HG02763 (cell line): ENCODE data around the gene CNN1.

Source experiments
- ATAC-seq: cut with Tn5 transposase; IDR thresholded peaks from one replicate; pipeline ENCODE4 v1.9.1; 2021; ENCODE audit warnings: mild to moderate bottlenecking, moderate library complexity; ENCODE audit not compliant: unreplicated experiment

CNN1 gene

DNA sequence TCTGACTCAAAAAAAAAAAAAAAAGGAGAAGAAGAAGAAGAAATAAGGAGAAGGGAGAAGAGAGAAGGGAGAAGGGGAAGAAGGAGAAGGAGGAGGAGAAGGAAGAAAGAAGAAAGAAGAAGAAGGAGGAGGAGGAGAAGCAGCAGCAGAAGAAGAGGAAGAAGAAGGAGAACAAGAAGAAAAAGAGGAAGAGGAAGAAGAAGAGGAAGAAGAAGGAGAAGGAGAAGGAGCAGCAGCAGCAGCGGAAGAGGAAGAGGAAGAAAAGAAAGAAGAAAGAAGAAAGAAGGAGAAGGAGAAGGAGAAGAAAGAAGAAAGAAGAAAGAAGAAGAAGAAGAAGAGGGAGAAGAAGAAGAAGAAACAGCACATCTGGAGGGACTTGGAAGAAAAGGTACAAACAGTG is 4.1 kb upstream of the CNN1 start:
- no peak for ATAC-seq

DNA sequence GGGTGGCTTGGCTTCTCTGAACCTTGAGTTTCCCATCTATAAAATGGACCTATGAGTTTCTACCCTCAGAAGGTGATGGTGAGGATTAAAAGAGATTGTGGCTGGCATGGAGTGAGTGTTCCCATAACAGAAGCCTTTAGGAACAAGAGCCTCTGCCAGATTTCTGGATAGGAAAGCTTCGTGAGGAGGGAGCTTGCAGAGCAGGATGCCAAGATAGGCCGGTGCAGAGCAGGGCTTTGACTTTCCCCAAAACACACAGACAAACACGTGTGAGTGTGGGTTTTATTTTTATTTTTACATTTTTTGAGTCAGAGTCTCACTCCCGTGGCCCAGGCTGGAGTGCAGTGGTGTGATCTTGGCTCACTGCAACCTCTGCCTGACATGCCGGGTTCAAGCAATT is 3.7 kb upstream of the CNN1 start:
- no peak for ATAC-seq

DNA sequence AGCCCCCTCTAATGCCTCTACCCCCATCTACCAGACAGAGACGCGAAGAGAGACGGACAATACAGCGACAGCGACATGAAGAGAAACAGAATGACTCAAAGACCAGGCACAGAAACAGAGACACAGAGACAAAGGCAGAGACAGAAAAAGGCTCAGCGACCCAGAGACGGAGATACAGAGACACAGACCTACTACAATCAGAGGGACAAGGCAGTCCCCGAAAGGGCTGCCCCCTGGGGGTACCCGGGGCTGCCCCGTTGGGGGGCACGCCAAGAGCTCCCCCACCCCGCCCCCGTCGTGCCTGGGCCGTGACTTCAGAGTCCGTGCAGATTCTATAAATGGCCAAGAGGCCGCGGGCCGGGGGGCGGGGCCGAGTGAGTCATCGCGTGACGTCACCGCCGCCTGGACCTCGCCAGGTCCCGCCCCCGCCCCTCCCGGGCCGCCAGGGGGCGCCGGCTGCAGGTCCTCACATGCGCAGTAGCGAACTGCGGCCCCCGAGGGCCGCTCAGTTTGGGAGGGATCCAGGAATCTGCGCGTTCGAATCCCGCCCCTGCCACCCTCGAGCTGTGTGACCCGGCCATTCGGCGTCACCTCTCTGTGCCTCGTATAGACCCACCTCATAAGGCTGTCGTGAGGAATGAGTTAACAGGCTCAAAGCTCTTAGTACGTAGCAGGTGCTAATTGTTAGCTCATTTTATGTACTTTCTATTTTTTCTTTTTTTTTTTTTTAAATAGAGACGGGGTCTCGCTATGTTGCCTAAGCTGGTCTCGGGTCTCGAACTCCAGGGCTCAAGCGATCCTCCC is 2.7 kb upstream of the CNN1 start:
- ATAC-seq = no peak

DNA sequence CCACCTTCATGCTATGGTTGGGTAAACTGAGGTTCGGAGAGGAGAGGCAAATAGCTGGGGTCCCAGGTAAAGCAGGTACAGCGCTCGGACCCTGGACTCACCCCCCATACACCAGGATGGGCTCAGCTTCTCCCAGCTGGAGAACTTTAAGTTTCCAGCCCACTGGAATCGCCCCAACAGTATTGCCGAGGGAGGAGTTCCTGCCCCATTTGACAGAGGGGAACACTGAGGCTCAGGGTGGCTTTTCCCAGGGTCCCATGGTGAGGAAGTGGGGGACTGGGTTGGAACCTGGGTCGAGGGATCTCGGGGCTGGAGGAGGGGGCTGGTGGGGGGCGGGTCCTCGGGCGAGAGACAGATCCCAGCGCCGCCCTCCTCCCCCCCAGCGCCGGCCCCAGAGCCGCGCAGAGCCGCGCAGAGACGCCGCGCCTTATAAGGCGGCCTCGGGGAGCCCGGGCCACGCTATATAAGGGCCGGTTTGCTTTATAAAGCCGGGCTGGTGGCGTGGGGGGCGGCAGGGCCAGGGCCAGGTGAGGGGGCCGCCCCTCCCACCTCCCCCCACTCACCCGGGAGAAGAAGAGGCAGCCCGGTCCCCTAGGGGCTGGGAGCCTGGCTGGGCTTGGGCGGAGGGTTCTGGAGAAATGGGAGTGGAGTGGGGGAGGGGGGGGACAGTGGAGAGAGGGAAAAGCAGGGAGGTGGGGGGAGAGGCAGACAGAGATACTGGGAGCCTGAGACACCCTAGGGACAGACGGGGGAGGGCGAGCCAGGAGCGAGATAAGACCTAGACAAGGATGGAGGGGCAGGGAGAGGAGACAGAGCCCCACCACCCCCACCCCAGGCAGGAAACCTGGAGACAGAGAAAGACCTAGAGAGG is 1.1 kb downstream of the CNN1 start:
- ATAC-seq = no peak

DNA sequence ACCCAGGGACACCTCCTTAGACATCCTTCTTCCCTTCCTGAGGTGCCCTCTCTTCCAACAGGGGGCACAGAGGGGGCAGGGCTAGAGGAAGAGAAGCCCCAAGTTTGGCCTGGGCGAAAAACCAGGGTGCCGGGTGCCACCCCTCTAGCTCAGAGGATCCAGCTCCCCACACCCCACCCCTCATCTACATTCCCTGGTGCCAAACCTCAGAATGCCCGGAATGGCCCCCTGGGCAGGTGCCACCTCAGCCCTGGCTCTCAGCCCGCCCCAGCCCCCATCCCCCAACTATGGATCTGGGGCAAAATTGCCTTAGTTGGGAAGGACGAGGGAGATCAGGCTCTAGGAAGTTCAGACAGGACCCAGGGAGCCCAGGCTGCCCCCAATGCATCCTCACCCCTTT is 2.0 kb downstream of the CNN1 start:
- no peak for ATAC-seq

DNA sequence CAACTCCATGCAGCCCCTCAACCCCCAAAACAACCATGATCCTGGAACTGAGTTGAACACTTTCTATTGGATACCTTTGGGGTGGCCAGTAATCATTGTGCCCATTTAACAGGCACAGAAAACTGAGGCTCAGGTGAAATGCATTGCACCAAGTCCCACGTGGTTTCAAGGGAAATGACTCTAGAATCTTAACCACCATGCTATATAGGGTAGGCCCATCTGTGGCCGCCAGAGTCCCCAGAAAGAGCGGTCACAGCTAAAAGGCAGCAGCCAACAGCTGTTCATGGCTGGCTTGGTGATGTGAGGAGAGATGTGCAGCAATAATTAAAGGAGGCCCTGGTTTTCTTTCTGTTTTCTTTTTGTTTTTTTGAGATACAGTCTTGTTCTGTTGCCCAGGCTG is 2.6 kb downstream of the CNN1 start:
- no peak for ATAC-seq

DNA sequence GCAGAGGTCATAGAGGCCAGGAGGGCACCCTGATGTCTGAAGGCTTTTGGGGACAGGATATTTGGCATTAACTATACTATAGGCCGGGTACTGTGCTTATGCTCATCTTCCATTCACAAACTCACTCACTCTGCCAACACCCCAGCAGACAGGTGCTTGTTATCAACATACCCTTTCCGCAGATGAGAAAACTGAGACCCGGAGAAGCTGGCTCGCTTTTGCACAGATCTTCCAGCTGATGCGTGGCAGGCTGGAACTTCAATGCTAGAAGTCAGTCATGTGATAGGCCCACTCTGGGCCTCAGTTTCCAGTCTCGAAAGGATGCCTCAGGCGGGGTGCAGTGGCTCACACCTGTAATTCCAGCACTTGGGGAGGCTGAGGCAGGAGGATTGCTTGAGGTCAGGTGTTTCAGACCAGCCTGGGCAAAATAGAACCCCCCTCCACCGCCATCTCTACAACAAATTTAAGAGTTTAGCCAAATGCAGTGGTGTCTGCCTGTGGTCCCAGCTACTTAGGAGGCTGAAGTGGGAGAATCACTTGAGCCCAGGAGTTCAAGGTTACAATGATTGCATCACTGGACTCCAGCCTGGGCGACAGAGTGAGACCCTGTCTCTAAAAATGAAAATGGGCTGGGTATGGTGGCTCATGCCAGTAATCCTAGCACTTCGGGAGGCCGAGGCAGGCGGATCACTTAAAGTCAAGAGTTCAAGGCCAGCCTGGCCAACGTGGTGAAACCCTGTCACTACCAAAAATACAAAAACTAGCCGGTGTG is 9.5 kb downstream of the CNN1 start:
- ATAC-seq = no peak

DNA sequence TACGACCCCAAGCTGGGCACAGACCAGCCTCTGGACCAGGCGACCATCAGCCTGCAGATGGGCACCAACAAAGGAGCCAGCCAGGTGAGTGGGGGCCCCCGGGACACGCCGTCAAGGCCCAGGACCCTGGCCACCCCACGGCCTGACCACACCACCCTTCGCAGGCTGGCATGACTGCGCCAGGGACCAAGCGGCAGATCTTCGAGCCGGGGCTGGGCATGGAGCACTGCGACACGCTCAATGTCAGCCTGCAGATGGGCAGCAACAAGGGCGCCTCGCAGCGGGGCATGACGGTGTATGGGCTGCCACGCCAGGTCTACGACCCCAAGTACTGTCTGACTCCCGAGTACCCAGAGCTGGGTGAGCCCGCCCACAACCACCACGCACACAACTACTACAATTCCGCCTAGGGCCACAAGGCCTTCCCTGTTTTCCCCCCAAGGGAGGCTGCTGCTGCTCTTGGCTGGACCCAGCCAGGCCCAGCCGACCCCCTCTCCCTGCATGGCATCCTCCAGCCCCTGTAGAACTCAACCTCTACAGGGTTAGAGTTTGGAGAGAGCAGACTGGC is 10.8 kb downstream of the CNN1 start:
- no peak for ATAC-seq

DNA sequence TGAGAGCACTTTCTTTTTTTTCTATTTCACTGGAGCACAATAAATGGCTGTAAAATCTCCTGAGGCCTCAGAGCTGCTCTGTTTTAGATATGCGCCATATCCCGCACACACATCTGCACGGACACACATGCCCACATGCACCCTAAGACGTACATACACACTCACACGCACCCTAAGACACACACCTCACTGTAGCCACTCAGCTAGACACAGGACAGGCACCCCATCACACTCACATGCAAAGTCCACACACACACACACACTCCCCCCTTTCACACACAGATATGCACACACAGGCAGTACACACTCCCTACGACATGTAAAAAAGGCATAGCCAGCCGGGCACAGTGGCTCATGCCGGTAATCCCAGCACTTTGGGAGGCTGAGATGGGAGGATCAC is 11.6 kb downstream of the CNN1 start:
- no peak for ATAC-seq

DNA sequence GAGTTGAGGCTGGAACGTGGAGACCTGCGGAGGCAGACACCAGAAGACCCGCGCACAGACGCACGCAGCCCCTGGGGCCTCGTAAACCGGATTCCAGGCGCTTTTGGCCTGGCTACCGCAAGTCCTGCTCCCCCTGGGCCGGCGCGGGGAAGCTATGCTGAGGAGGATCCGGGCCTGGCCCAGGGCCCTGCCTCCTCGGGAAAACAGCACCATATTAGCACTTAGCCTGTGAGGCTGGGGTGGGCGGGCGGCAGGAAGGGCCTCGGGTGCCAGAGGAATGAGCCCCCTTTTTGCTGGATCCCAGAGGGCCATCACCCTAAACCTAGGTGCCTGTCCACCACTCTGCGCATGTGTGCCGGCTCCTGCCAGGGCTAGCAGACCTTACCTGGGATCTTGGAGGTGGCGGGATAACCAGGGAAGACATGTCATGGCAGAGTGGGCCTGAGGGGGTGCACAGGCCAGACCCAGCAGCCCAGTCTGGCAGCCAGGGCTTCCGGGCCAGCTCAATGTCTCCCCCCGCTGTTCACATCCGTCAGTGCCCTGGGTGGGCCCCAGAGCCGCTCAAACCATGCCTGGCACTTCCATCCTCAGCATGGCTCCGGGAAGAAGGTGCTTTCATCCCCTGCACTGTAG is 13.1 kb downstream of the CNN1 start:
- no peak for ATAC-seq

DNA sequence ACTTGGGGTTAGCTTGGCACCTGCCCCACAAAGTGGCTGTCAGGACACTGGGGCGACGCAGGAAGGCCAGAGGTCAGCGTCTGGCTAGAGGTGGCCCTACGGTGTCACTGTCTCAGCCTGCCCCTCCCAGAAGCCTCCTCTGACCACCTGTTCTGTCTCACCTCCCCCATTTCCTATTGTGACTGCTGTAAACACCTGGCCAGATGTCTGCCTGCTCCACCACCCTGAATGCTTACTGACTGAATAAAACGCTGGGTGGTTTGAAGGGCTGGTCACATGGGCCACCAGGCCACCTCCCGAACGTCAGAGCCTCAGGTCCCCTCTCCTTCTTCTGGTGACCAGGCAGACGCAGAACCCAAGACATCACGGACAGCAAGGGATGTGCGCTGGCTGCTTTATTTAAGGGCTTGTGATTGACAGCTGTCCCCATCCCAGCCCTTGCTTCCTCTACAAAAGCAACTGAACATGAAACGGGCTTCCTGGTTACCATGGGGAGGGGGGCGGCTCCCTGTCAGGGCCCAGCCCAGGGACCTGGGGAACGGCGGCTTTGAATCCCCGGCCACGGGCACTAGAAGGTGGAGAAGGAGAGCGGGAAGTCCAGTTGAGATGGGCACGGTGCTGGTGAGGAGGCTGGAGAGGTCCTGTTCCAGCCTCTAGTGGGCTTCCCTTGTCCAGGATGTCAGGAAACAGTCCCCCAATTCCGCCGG is 14.2 kb downstream of the CNN1 start:
- ATAC-seq = no peak

DNA sequence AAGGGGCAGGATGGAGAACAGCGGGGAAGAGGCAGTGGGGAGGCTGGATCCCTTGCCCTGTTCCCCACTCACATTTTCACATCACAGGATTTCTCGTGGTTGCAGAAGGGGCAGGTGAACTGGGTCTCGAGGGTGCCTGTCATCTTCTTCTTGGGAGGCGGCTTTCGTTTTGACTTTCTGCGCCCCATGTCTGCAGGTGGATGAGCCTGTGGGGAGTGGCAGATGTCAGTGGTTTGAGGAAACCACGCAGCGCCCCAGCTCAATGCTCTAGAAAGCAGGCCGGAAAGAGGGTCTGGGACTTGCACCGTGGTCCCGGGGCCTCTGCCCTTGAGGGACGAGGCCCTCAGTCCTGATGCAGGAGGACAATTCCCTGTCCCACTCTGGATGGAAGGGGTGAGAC is 15.5 kb downstream of the CNN1 start:
- ATAC-seq = no peak

DNA sequence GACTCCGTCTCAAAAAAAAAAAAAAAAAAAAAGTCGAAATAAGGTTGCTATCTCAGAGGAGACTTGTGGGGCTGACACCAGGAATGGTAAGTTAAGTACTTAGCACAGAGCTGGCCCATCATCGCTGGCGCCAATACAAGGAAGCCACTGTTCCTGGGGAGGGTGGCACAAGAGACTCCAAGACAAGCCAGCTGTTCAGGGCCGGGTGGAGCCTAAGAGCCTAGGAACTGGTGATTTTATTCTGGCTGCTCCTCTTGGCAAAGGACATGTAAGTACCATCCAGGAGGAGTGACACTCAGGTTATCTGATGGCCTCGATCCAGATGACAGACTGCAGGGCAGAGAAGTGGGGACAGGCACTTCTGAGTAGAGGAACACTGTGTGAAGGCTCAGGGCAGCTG is 16.6 kb downstream of the CNN1 start:
- no peak for ATAC-seq

DNA sequence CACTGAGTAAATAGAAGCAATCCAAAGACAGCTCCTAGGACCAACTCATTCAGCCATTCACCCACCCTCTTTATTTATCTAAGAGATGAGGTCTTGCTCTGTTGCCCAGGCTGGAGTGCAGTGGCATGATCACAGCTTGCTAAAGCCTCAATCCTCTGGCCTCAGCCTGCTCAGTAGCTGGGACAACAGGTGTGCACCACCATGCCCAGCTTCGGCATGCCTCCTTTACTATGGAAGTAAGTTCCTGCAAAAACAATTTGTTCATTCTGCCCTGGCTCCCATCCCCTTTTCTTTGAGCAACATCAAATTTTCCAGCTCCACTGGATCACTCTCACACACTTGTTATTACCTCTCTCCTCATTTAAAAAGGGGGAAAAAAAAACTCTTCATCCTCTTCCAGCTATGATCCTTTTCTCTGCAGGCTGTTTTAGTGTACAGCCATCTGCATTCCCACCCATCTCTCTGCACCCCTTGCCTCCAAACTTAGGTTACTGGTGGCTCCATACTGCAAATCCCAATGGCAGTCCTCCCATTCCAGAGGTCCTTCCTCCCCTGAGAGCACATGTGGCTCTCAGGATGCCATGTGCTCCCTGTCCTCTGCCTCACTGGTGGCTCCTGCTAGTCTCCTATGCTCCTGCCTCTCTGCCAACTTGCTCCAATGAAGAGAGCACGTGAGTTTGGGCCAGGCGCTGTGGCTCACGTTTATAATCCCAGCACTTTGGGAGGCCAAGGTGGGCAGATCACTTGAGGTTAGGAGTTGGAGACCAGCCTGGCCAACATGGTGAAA is 18.2 kb downstream of the CNN1 start:
- ATAC-seq = no peak

DNA sequence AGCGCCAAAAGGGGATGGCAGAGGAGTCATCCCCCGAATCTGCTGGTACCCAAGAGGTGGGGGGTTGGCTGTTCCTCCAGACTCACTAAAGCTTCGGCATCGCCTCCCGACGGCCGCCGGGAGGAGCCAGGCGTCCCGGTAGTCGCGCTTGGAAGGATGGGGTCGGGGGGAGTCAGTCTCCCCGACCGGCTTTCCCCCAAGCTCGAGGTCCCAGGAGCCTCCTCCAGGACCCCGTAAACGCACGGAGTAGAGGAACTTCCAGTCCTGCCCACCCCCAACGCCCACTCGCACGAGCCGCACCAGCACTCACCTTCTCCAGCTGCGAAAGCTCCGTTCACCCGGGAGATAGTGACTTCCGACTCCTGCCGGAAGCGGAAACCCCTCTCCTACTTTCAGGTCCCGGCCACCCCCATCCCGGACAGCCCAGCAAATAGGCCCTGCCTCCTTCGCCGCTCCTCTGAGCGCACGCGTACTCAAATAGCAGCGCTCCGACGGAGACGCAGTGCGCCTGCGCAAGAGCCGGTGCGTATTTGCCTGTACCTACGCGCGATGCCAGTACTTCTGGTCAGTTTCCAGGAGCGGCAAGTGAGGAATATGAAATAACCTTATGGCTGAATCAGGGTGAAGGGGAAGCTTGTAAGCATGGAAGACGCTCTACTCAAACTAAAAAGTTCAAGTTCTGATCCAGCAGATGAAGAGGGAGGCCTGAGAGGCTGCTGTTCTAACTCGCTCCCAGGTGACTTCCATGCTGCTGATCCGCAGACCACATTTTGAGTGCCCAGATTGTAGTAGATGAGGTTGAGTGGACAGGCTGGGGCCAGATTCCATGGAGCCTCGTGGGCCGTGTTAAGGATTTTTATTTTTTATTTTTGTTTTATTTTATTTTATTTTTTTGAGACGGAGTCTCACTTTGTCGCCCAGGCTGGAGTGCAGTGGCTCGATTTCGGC is 20.5 kb downstream of the CNN1 start, which contains the start of gene ELOF1:
TSS of gene ELOF1 (minus strand) at position 350 of the 948 bp plus-strand sequence. CDS start 4,883 bp downstream, outside the sequence.
- ATAC-seq = peak; percentile 77

DNA sequence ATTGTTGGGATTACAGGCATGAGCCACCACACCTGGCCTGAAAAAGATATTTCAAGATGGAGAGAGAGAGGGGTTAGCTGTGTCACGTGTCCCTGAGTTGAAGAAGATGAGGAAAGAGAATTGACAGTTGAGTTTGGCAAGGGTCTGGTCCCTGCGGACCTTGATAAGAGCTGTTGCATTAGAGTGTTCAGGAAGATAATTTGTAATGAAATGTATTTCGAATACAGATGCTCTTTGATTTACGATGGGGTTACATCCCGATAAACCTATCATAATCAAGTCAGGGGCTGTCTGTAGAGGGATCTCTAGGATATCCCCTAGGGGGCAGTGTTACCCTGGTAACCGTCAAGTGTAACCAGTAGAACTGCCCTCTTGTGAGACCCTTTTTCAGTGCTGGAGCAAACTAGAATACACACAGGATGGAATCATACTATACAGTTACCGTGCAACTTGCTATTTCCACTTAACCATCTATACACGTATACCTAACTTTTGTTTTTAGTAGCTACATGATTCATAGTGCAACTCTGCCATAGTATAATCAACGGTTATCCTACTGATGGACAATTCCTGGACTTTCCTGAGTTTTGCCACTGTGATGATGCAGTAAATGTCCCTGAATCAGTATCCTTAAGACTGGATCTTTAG is 21.9 kb downstream of the CNN1 start:
- no peak for ATAC-seq

DNA sequence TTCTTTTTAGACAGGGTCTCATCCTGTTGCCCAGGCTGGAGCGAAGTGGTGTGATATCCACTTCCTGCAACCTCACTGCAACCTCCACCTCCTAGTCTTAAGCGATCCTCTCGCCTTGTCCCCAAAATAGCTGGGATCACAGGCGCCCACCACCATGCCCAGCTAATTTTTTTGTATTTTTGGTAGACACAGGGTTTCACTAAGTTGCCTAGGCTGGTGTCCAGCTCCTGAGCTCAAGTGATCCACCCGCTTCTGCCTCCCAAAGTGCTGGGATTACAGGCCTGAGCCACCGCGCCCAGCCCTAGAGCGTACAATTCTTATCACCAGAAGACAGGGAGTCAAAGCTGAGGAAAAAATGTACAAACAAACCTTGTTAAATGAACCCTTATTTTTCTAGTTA is 24.9 kb downstream of the CNN1 start:
- ATAC-seq = no peak
